Panc1 (cell line): Measurements from ENCODE around the gene UAP1.

Experiments
- POLR2AphosphoS5 ChIP-seq: IDR thresholded peaks from 2 replicates; pipeline ENCODE4 v1.6.1; 2012; ENCODE audit warnings: mild to moderate bottlenecking, low read depth, low read length, moderate library complexity
- SIN3A ChIP-seq: IDR thresholded peaks from 2 replicates; pipeline ENCODE4 v1.6.1; 2012; ENCODE audit warnings: low read depth, mild to moderate bottlenecking, low read length, moderate library complexity, borderline replicate concordance; ENCODE audit not compliant: insufficient read depth
- TF ChIP-seq, protein P1 (sequence below): fragments of 450-650 bp; IDR thresholded peaks from 2 replicates; pipeline ENCODE4 v1.5.1; 2017; ENCODE audit warnings: mild to moderate bottlenecking

DNA sequence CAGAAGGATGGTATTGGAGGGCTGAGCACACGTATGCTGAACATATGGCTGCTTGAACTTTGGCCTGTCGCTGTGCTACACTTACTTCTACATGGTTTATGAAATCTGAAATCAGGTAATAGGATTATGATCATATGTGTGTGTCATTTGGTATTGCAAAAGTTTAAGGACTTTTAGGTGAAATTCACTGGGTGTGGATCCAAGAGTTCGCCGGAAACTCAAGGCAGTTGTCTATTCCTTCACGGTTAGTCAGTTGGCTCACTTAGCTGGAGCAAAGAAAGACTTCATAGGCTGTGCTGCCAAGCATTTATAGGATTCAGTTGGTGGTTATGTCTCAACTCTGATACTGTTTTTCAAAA is 927 bp downstream of the UAP1 start:
- TF ChIP-seq, protein P1, sequence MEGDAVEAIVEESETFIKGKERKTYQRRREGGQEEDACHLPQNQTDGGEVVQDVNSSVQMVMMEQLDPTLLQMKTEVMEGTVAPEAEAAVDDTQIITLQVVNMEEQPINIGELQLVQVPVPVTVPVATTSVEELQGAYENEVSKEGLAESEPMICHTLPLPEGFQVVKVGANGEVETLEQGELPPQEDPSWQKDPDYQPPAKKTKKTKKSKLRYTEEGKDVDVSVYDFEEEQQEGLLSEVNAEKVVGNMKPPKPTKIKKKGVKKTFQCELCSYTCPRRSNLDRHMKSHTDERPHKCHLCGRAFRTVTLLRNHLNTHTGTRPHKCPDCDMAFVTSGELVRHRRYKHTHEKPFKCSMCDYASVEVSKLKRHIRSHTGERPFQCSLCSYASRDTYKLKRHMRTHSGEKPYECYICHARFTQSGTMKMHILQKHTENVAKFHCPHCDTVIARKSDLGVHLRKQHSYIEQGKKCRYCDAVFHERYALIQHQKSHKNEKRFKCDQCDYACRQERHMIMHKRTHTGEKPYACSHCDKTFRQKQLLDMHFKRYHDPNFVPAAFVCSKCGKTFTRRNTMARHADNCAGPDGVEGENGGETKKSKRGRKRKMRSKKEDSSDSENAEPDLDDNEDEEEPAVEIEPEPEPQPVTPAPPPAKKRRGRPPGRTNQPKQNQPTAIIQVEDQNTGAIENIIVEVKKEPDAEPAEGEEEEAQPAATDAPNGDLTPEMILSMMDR: no peak
- TF ChIP-seq SIN3A (no peak), POLR2AphosphoS5 (no peak)
